HepG2 (cell line): ENCODE measurements around the gene INO80. TPM values are rescaled to one million over a fixed set of nuclear protein-coding genes. Genes with fewer than 3 reads are reported as not detected.

ENCODE experiments used
- AKAP8 ChIP-seq: sonication (generic); formaldehyde crosslinking; IDR thresholded peaks from 2 replicates; pipeline ENCODE4 v1.5.1; 2020; ENCODE audit warnings: mild to moderate bottlenecking, missing genetic modification reagents
- BCL6 ChIP-seq: IDR thresholded peaks from 2 replicates; pipeline ENCODE4 v1.6.1; 2016; ENCODE audit warnings: missing genetic modification reagents, missing compliant biosample characterization
- HNRNPK ChIP-seq: fragments of 200-400 bp; formaldehyde crosslinking; IDR thresholded peaks from 2 replicates; pipeline ENCODE4 v1.6.1; 2018; ENCODE audit warnings: low read length, low read depth, moderate library complexity, mild to moderate bottlenecking; ENCODE audit not compliant: poor library complexity, severe bottlenecking
- KLF6 ChIP-seq: IDR thresholded peaks from 2 replicates; pipeline ENCODE4 v1.8.0; 2016; ENCODE audit warnings: missing biosample characterization, missing genetic modification reagents
- MLXIP ChIP-seq: sonication (generic); formaldehyde crosslinking; IDR thresholded peaks from 2 replicates; pipeline ENCODE4 v1.9.0; 2021; ENCODE audit warnings: missing genetic modification reagents, borderline replicate concordance
- NRL ChIP-seq: sonication (generic); formaldehyde crosslinking; IDR thresholded peaks from 2 replicates; pipeline ENCODE4 v1.5.0; 2020; ENCODE audit warnings: missing genetic modification reagents, mild to moderate bottlenecking, moderate library complexity, borderline replicate concordance
- PATZ1 ChIP-seq: sonication (generic); formaldehyde crosslinking; IDR thresholded peaks from 2 replicates; pipeline ENCODE4 v1.4.0; 2020; ENCODE audit warnings: missing genetic modification reagents
- SALL1 ChIP-seq: sonication (generic); formaldehyde crosslinking; IDR thresholded peaks from 2 replicates; pipeline ENCODE4 v1.8.0; 2022; ENCODE audit warnings: mild to moderate bottlenecking, missing genetic modification reagents
- ZNF790 ChIP-seq: sonication (generic); formaldehyde crosslinking; IDR thresholded peaks from 2 replicates; pipeline ENCODE4 v1.8.0; 2022; ENCODE audit warnings: missing genetic modification reagents, mild to moderate bottlenecking, borderline replicate concordance
- polyA plus RNA-seq, 8 experiments: library from polyadenylated mRNA; depleted of rRNA in 3 of 8; stranded (reverse) in 7 of 8; unstranded in 1 of 8; fragments of >200 nt; fragmentation: Illumina TruSeq in 4 of 8; extraction: Trizol in 4 of 8; gene quantifications; 2 replicates each; pipeline versions ENCODE4 v1.2.1 to v1.2.3, GENCODE V29; 2011 to 2016; ENCODE audit warnings: low read depth in 4 of 8, missing spikeins in 1 of 8, mixed read lengths in 1 of 8; ENCODE audit not compliant: insufficient read depth in 1 of 8
- total RNA-seq, 5 experiments: library from RNA; depleted of rRNA; stranded (reverse); fragments of >200 nt; fragmentation: Illumina TruSeq; extraction: Trizol; gene quantifications; 2 replicates each; pipeline ENCODE4 v1.2.3, GENCODE V29; 2016; ENCODE audit warnings: low read depth in 1 of 5
- TF ChIP-seq, protein P1 (sequence below): sonication (generic); formaldehyde crosslinking; IDR thresholded peaks from 2 replicates; pipeline ENCODE4 v1.5.0; 2020; ENCODE audit warnings: mild to moderate bottlenecking, missing genetic modification reagents, borderline replicate concordance

Gene INO80
- total and polyA plus RNA-seq, 2 of the 13 experiments (the other 11 are each of a cell fraction or from before 2014, with no cell fraction given), result 3.6 to 14.8 TPM

- TF ChIP-seq, protein P1, sequence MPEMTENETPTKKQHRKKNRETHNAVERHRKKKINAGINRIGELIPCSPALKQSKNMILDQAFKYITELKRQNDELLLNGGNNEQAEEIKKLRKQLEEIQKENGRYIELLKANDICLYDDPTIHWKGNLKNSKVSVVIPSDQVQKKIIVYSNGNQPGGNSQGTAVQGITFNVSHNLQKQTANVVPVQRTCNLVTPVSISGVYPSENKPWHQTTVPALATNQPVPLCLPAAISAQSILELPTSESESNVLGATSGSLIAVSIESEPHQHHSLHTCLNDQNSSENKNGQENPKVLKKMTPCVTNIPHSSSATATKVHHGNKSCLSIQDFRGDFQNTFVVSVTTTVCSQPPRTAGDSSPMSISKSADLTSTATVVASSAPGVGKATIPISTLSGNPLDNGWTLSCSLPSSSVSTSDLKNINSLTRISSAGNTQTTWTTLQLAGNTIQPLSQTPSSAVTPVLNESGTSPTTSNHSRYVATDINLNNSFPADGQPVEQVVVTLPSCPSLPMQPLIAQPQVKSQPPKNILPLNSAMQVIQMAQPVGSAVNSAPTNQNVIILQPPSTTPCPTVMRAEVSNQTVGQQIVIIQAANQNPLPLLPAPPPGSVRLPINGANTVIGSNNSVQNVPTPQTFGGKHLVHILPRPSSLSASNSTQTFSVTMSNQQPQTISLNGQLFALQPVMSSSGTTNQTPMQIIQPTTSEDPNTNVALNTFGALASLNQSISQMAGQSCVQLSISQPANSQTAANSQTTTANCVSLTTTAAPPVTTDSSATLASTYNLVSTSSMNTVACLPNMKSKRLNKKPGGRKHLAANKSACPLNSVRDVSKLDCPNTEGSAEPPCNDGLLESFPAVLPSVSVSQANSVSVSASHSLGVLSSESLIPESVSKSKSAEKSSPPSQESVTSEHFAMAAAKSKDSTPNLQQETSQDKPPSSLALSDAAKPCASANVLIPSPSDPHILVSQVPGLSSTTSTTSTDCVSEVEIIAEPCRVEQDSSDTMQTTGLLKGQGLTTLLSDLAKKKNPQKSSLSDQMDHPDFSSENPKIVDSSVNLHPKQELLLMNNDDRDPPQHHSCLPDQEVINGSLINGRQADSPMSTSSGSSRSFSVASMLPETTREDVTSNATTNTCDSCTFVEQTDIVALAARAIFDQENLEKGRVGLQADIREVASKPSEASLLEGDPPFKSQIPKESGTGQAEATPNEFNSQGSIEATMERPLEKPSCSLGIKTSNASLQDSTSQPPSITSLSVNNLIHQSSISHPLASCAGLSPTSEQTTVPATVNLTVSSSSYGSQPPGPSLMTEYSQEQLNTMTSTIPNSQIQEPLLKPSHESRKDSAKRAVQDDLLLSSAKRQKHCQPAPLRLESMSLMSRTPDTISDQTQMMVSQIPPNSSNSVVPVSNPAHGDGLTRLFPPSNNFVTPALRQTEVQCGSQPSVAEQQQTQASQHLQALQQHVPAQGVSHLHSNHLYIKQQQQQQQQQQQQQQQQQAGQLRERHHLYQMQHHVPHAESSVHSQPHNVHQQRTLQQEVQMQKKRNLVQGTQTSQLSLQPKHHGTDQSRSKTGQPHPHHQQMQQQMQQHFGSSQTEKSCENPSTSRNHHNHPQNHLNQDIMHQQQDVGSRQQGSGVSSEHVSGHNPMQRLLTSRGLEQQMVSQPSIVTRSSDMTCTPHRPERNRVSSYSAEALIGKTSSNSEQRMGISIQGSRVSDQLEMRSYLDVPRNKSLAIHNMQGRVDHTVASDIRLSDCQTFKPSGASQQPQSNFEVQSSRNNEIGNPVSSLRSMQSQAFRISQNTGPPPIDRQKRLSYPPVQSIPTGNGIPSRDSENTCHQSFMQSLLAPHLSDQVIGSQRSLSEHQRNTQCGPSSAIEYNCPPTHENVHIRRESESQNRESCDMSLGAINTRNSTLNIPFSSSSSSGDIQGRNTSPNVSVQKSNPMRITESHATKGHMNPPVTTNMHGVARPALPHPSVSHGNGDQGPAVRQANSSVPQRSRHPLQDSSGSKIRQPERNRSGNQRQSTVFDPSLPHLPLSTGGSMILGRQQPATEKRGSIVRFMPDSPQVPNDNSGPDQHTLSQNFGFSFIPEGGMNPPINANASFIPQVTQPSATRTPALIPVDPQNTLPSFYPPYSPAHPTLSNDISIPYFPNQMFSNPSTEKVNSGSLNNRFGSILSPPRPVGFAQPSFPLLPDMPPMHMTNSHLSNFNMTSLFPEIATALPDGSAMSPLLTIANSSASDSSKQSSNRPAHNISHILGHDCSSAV (CRISPR knock-in tag), result no peak
- 0 out of 2 replicates have a peak, but pooled peaks have one; percentile 14 for TF ChIP-seq SALL1 (CRISPR knock-in tag)
- TF ChIP-seq KLF6 (CRISPR knock-in tag), result no peak
- TF ChIP-seq MLXIP, result no peak
- no peak for TF ChIP-seq HNRNPK
- TF ChIP-seq NRL, result no peak
- peak; percentile 84 for TF ChIP-seq BCL6 (CRISPR knock-in tag)
- no peak for TF ChIP-seq AKAP8
- no peak for TF ChIP-seq ZNF790 (CRISPR knock-in tag)
- no peak for TF ChIP-seq PATZ1 (CRISPR knock-in tag)
Measured at GRCh38 chr15:41001524-41002214, 114.4 kb downstream of the INO80 start (continued).
